Gastroesophageal sphincter (tissue), 4 donors: Measurements from ENCODE around the gene DENND6A. TPM values are rescaled to one million over a fixed set of nuclear protein-coding genes. Genes with fewer than 3 reads are reported as not detected.

Experiments used
- ATAC-seq: fragments of 150-250 bp; one replicate; pipeline ENCODE4 v1.9.1; 2016; ENCODE audit warnings: mild to moderate bottlenecking, moderate library complexity
- H3K27ac ChIP-seq, 4 donors: fragments of 200-600 bp; sonication (generic) in 3 of 4; 1 replicate in 3 of 4; 2 replicates in 1 of 4; pipeline ENCODE4 v1.5.1; 2016 to 2019
- H3K27me3 ChIP-seq: fragments of 200-600 bp; sonication (generic); one replicate; pipeline ENCODE4 v1.5.1; 2019
- H3K36me3 ChIP-seq, 2 donors: fragments of 200-600 bp; sonication (generic); one replicate each; pipeline ENCODE4 v1.5.1; 2019; ENCODE audit warnings: control low read depth in 1 of 2
- H3K4me1 ChIP-seq, 3 donors: fragments of 200-600 bp; sonication (generic); 1 replicate in 2 of 3; 2 replicates in 1 of 3; pipeline ENCODE4 v1.5.1; 2016 to 2019; ENCODE audit warnings: control low read depth in 2 of 3
- H3K4me3 ChIP-seq, 2 donors: fragments of 200-600 bp; sonication (generic); one replicate each; pipeline ENCODE4 v1.5.1; 2019; ENCODE audit warnings: mild to moderate bottlenecking in 1 of 2, moderate library complexity in 1 of 2
- H3K9me3 ChIP-seq, 3 donors: fragments of 200-600 bp; sonication (generic); one replicate each; pipeline ENCODE4 v1.5.1; 2017 to 2019; ENCODE audit warnings: control low read depth in 2 of 3
- CTCF ChIP-seq, 4 experiments: fragments of 200-600 bp in 2 of 4; fragments of 450-650 bp in 2 of 4; sonication (generic) in 1 of 4; IDR thresholded peaks; one replicate each; pipeline ENCODE4 v1.5.1; 2017 to 2019; ENCODE audit warnings: antibody characterized with exemption in 4 of 4, mild to moderate bottlenecking in 2 of 4, moderate library complexity in 2 of 4
- EP300 ChIP-seq: sonication (generic); formaldehyde crosslinking; IDR thresholded peaks from one replicate; pipeline ENCODE4 v1.6.1; 2017; ENCODE audit warnings: antibody characterized with exemption, mild to moderate bottlenecking
- POLR2A ChIP-seq, 2 donors: fragments of 450-650 bp; IDR thresholded peaks; one replicate each; pipeline ENCODE4 v1.6.1; 2017; ENCODE audit warnings: antibody characterized with exemption in 2 of 2, mild to moderate bottlenecking in 2 of 2, moderate library complexity in 1 of 2
- POLR2AphosphoS5 ChIP-seq: sonication (generic); formaldehyde crosslinking; IDR thresholded peaks from one replicate; pipeline ENCODE4 v1.6.1; 2017; ENCODE audit warnings: antibody characterized with exemption
- WGBS, 2 donors: methylation state at CpG; one replicate each; pipeline ENCODE4 v1.1.5; 2018; ENCODE audit warnings: low coverage in 1 of 2; 5-methylcytosine and 5-hydroxymethylcytosine counted together
- total RNA-seq, 4 donors: library from RNA; depleted of rRNA; stranded (reverse); fragments of >200 nt; gene quantifications; one replicate each; pipeline ENCODE4 v1.1.0, GENCODE V29; 2016

The DENND6A gene
- total RNA-seq, 4 donors from 2014 or later, result 25.8 to 56.0 (median 47.2) TPM

GRCh38 chr3:57659004-57659673, 33.7 kb downstream of the DENND6A start:
- no peaks in the 10 kb centered on the region for H3K27me3 ChIP-seq
- H3K27ac ChIP-seq, result peak overlapping the region in 1 of 4 donors; percentile 11
- H3K4me3 ChIP-seq, result no peak overlapping the region
- peaks cover 0 to 85% of the 10 kb centered on the region in 2 donors for H3K36me3 ChIP-seq
- H3K4me1 ChIP-seq, result peaks cover 0 to 15% (median 0%) of the 10 kb centered on the region in 3 donors
- WGBS, 2 donors, result 50 to 59% methylated on average over 1 of the region's 1 CpG
- no peak for ATAC-seq
- TF ChIP-seq EP300, result no peak
- TF ChIP-seq POLR2AphosphoS5, result no peak
- no peaks in the 10 kb centered on the region for H3K9me3 ChIP-seq

- no peak overlapping the region for H3K4me3 ChIP-seq
- no peaks in the 10 kb centered on the region for H3K9me3 ChIP-seq
- H3K27ac ChIP-seq, result no peak overlapping the region
- H3K27me3 ChIP-seq, result no peaks in the 10 kb centered on the region
- H3K36me3 ChIP-seq, result peaks cover 0 to 88% of the 10 kb centered on the region in 2 donors
- peaks cover 0 to 15% (median 0%) of the 10 kb centered on the region in 3 donors for H3K4me1 ChIP-seq
- no peak for ATAC-seq
- no peak for TF ChIP-seq CTCF (IDR thresholded peaks at IDR 0.05)
- TF ChIP-seq POLR2AphosphoS5, result no peak
- TF ChIP-seq EP300, result no peak
- TF ChIP-seq POLR2A (IDR thresholded peaks at IDR 0.05), result no peak
Observed at GRCh38 chr3:57658536-57658935, 34.3 kb downstream of the DENND6A start.

- TF ChIP-seq POLR2A (IDR thresholded peaks at IDR 0.05), result no peak
- no peak for TF ChIP-seq CTCF (IDR thresholded peaks at IDR 0.05)
- no peak for TF ChIP-seq POLR2AphosphoS5
- TF ChIP-seq EP300, result no peak
- Histone ChIP-seq H3K4me1 (peaks cover 0 to 10% (median 0%) of the 10 kb centered on the region in 3 donors), H3K9me3 (no peaks in the 10 kb centered on the region), H3K36me3 (peaks cover 0 to 92% of the 10 kb centered on the region in 2 donors), H3K27ac (no peak overlapping the region), H3K4me3 (no peak overlapping the region), H3K27me3 (no peaks in the 10 kb centered on the region)
- 94 to 96% methylated on average over 2 of the region's 2 CpGs for WGBS, 2 donors
- ATAC-seq, result no peak
Observed at GRCh38 chr3:57655727-57656126, 37.1 kb downstream of the DENND6A start.

- H3K4me1 ChIP-seq, result peaks cover 0 to 3% (median 0%) of the 10 kb centered on the region in 3 donors
- 90% methylated on average over 1 of the region's 1 CpG; no CpG with 5 or more reads in 1 of the 2 donors for WGBS, 2 donors
- no peaks in the 10 kb centered on the region for H3K9me3 ChIP-seq
- H3K4me3 ChIP-seq, result no peak overlapping the region
- H3K36me3 ChIP-seq, result peaks cover 0 to 92% of the 10 kb centered on the region in 2 donors
- TF ChIP-seq POLR2AphosphoS5 (no peak), CTCF (IDR thresholded peaks at IDR 0.05) (no peak), POLR2A (IDR thresholded peaks at IDR 0.05) (no peak), EP300 (no peak)
- H3K27me3 ChIP-seq, result no peaks in the 10 kb centered on the region
- no peak overlapping the region for H3K27ac ChIP-seq
- no peak for ATAC-seq
Observed at GRCh38 chr3:57654267-57654666, 38.6 kb downstream of the DENND6A start.

- ATAC-seq, result no peak
- TF ChIP-seq POLR2A (IDR thresholded peaks at IDR 0.05) (no peak), CTCF (IDR thresholded peaks at IDR 0.05) (no peak), EP300 (no peak), POLR2AphosphoS5 (no peak)
- peaks cover 0 to 97% of the 10 kb centered on the region in 2 donors for H3K36me3 ChIP-seq
Observed at GRCh38 chr3:57652203-57652602, 40.7 kb downstream of the DENND6A start.

More at GRCh38 chr3:57652203-57652602, 40.7 kb downstream of the DENND6A start:
- WGBS, 2 donors, result 78 to 93% methylated on average over 1 to 3 of the region's 3 CpGs
- Histone ChIP-seq H3K4me3 (no peak overlapping the region), H3K27ac (no peak overlapping the region), H3K9me3 (peaks cover 0 to 4% (median 0%) of the 10 kb centered on the region in 3 donors), H3K27me3 (no peaks in the 10 kb centered on the region), H3K4me1 (no peaks in the 10 kb centered on the region)
